AG10803 (cell line): ENCODE results near the gene RUBCN.
"Not testable (repeated sequence)": the region's sequence is repeated elsewhere in the genome, so short reads cannot be mapped to it uniquely, and the experiment has no call there.

Experiments used
- DNase-seq: peaks from one replicate; pipeline ENCODE4 v3.0.0; 2010; ENCODE audit warnings: low read depth
- H3K4me3 ChIP-seq: 2 replicates; pipeline ENCODE4 v1.5.1; 2011; ENCODE audit warnings: mild to moderate bottlenecking, low read length, control low read depth
- TF ChIP-seq, protein P1 (sequence below): conservative IDR thresholded peaks from 2 replicates; pipeline ENCODE4 v1.5.1; 2011; ENCODE audit warnings: mild to moderate bottlenecking, low read length, control low read depth, inconsistent platforms

Gene RUBCN

DNA sequence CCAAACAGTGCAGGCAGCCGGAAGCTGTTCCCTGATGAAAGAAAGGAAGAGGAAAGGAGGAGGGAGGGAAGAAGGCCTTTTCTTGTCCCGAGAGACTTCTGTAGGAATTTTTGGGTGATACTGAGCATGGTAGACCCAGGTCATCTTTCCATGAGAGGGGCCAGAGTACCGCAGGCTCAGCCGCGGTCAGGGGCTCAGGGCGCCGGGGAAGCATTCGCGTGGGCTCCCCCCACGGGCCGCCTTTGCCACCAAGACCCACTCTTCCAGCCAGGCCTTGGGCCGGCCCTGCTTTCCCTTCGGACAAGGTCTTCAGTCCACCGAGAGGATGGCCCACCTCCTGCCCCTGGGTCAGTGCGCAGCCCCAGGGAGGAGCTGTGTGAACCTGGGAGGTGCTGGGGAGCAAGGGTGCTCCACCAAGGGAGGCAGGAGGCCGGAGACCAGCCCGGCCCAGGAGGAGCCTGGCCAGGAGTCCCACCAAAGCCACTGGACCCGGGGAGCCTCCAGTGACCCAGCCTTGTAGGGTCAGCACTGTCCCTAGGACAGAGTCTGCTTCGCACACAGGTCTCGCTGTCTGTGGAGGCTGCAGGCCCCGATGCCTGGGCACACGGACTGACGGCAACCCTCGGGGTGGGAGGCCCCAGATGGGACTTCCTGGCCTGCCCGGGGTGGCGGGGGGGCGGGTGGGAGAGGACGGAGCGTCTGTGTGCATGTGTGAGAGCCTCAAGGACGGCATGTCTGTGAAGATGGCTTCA is 79.0 kb downstream of the RUBCN start:
- not testable (repeated sequence) for DNase-seq, H3K4me3 ChIP-seq

DNA sequence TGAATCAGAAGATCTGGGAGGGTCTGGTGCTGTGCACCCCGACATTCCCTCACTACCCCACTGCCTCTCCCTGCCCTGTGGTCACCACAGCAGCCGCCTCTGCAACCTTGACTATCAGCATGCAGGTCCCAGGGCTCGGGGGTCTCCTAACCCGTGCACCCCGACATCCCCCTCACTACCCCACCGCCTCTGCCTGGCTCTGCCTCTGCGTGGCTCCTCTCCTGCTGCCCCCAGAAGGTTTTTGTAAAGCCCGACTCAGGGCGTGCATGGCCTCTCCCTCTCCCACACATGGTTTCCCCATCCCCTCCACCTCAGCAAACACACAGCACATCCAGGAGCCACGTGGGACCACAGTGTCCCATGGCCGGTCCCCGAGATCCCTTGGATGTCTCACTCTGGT is 79.7 kb downstream of the RUBCN start:
- not testable (repeated sequence) for DNase-seq, H3K4me3 ChIP-seq

DNA sequence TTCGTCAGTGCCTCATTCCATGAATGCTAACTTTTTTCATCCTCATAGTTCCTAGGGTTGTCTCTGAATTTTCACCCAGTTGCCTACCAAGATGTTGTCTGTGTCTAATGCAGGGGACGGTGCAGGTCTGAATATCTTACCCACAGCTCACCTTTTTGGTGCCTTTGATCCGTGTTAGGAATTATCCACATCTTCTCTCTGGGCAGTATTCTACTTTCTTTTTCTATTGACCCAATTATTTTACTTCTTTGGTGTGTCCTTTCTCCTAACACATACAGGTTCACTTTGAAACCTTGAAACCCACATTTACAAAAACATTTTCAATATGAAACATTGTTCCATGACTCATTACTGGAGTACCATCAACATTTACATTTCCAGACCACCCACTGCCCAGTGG is 80.6 kb downstream of the RUBCN start:
- H3K4me3 ChIP-seq, DNase-seq: not testable (repeated sequence)

DNA sequence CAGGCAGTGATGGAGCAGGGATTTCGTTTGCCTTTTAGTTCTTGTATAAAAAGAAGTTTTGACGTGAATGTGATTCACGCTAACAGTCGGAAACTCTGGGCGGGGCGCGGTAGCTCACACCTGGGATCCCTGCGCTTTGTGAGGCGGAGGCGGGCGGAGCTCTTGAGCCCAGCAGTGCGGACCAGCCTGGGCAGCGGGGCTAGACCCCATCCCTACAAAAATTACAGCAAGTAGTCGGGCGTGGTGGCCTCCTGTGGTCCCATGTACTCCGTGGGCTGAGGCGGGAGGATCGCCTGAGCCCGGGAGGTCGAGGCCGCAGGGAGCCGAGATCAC is 81.7 kb downstream of the RUBCN start:
- not testable (repeated sequence) for DNase-seq, H3K4me3 ChIP-seq

DNA sequence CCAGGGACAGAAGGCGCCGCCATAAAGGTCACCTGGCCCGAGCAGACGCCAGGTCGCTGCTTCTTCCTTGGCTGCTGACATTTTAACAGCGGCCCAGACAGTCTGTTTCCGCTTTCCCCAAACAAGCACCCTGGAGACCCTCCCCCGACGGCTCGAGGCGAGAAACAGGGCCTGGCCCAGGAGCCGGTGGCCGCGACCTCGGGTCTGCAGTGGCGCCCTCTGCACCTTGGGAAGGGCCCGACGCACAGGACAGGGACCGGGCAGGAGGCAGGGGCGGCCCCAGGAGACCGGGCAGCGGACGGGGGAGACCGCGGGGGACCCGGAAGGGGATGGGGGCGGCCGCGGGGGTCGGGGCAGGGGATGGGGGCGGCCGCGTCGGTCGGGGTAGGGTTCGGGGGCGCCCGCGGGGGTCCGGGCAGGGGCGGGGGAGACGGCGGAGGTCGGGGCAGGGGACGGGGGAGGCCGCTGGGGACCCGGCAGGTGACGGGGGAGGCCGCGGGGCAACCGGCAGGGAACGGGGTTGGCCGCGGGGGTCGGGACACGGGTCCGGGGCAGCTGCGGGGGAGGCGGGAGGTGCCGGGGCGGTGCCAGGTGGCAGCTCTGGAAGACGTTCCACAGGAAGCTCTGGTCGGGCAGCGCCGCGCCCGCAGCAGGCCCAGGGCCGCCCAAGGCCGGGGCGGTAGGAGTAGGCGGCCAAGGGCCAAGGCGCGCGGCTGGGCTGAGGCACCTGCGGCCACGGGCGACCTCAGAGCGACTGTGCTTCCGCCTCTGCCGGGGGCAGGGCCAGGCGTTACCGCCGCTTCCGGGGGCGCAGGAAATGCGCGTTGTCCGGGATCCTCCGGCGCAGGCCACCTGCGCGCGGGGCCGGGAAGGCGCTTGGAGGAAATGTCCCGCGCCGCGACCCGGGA is 82.4 kb downstream of the RUBCN start:
- DNase-seq, H3K4me3 ChIP-seq: not testable (repeated sequence)

DNA sequence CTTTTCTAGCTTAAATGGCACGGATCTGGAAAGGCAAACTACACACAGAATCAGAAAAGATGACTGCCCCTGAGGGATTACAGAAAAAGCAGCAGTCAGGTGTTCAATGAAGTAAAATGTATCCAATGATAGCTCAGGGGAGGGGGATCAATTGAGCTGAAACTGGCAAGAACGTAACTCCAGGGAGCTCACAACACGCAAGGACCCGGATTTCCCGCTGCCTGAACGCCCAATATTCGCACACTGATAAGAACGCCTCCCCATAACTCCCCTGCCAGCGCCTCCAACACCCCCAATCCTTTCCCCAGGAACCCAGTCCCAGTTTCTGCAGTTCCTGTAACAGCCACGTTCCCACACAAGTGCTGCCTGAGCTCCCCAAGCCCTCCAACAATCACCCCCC is 83.8 kb downstream of the RUBCN start:
- not testable (repeated sequence) for DNase-seq, H3K4me3 ChIP-seq

DNA sequence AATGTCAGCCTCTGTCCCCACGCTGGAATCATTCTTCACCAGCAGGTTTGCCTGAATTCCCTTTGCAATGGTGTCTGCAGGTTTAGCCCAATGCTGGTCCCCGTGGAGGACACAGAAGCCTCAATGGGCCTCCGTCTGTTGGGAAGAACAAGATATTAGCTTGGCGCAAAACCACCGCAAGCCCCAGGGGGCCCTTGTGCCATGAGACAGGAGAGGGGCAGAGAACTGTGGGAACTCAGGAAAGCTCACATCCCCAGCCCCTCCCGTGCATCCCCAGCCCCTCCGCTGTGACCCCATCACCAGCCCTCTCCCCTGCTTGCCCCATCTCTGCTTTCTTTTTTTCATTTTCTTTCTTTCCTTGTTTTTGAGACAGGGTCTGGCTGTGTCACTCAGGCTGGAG is 89.1 kb downstream of the RUBCN start:
- not testable (repeated sequence) for H3K4me3 ChIP-seq, DNase-seq

DNA sequence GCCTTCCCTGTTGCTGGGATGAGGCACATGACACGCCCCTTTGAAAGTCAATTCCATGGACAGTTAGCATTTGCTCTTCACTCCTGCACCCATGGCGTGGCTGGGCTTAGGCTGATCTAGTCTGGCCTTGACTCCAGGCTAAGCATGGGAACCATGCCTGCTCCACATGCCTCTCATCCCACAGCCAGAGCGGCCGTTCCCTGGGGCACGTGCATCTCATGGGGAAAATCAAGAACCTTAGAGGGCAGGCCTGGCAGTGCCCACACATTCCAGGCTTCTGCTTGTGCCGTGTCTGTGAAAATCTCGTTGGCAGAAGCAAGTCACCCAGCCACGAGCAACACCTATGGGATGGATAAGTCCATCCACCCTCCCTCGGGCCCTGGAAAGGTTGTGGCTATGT is 89.5 kb downstream of the RUBCN start:
- not testable (repeated sequence) for H3K4me3 ChIP-seq, DNase-seq

DNA sequence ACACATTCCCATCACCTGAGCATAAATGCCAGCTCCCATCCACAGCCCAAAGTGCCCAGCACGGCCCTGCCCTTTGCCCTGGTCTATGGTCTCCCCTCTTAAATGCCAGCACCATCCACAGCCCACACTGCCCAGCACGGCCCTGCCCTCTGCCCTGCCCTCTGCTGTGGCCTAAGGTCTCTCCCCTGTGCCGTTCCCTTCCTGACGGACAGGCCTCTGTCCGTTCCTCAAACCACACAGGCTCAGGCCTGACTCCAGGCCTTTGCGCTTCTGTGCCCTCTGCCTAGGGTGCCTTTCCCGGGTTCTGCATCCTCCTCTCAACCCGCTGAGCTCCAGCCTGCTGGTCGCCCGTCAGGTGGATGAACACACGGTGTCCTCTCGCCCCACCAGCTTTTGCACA is 90.4 kb downstream of the RUBCN start:
- DNase-seq, H3K4me3 ChIP-seq: not testable (repeated sequence)

DNA sequence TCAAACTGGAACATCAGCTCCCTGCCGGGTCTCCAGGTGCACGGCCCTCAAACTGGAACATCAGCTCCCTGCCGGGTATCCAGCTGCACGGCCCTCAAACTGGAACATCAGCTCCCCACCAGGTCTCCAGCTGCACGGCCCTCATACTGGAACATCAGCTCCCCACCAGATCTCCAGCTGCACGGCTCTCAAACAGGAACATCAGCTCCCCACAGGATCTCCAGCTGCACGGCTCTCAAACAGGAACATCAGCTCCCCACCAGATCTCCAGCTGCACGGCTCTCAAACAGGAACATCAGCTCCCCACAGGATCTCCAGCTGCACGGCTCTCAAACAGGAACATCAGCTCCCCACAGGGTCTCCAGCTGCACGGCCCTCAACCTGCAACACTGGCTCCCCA is 99.1 kb downstream of the RUBCN start:
- not testable (repeated sequence) for H3K4me3 ChIP-seq, DNase-seq

DNA sequence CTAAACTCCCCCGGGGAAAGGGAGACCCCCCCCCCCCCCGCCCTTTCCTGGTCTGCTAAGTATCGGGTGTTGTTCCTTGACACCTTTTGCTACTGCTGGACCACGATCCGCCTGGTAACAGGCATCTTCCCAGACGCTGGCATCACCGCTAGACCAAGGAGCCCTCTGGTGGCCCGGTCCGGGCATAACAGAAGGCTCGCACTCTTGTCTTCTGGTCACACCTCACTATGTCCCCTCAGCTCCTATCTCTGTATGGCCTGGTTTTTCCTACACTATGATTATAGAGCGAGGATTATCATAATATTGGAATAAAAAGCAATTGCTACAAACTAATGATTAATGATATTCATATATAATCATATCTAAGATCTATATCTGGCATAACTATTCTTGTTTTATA is 104.7 kb downstream of the RUBCN start:
- not testable (repeated sequence) for DNase-seq, H3K4me3 ChIP-seq
- TF ChIP-seq, protein P1, sequence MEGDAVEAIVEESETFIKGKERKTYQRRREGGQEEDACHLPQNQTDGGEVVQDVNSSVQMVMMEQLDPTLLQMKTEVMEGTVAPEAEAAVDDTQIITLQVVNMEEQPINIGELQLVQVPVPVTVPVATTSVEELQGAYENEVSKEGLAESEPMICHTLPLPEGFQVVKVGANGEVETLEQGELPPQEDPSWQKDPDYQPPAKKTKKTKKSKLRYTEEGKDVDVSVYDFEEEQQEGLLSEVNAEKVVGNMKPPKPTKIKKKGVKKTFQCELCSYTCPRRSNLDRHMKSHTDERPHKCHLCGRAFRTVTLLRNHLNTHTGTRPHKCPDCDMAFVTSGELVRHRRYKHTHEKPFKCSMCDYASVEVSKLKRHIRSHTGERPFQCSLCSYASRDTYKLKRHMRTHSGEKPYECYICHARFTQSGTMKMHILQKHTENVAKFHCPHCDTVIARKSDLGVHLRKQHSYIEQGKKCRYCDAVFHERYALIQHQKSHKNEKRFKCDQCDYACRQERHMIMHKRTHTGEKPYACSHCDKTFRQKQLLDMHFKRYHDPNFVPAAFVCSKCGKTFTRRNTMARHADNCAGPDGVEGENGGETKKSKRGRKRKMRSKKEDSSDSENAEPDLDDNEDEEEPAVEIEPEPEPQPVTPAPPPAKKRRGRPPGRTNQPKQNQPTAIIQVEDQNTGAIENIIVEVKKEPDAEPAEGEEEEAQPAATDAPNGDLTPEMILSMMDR = peak; percentile 40

DNA sequence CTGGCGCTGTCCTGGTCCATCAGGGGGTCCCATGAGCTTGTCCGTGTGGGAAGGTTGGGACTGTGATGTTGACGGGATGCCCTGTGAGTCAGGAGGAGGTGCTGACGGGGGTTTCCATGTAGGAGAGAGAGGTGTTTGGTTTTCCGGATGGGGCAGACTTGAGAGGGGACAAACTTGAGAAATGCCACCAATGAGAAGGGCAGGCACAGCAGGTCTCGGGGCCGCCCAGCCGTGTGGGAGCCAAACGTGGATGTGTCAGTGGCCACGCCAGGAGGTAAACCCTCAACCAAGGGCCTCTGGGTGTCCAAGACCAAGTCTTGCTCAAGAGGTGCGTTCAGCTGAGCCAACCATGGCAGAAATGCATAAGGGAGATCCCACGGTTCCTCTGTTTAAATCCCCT is 105.9 kb downstream of the RUBCN start:
- not testable (repeated sequence) for H3K4me3 ChIP-seq, DNase-seq

DNA sequence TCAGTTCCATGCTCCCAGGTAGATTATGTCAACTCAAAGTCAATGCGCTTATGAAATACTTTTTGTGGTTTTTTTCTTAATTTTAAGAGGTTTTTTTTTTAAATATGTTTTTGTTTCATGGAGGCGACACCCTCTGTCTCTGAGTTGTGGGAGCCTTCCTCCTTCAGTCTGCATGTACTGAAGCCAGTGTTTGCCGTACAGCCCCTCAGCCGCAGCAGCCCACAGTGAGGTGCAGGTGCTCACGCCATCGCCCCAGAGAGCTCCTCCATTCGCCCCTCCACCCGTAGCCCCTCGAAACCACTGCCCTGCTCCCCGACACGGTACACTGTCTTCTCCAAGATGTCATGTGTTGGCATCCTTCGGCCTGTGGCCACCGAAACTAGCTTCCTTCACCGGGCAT is 107.4 kb downstream of the RUBCN start:
- not testable (repeated sequence) for H3K4me3 ChIP-seq, DNase-seq

DNA sequence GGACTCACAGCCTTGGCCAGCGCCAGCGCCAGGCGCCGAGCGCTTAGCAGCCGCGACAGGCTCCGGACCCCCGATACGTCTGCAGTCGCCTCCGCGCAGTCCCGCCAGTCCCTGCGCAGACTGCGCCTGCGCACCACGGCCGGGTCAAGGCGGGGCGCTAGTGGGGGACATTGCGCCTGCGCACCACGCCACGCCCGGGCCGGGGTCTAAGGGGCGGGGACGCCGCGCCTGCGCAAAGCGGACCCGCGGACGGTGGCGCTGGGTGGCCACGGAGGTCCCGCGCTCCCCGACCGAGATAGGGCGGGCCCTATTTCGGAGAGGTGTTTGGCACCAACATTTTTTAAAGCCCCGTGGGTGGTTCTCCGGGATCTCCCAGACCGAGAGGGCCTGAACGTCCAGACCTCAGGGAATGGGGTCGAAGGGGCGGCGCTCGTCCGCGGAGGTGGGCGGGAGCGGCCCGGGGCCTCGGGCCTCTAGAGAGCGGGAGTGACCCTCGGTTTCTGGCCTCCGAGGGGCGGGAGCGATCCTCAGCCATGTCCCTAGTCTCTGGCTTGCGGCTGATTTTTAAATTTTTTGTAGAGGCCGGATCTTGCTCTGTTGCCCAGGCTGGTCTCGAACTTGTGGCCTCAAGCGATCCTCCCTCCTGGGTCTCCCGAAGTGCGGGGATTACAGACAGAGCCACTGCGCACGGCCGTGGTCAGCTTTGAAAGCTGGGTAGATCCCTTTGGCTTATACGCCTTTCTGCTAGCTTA is 108.8 kb downstream of the RUBCN start:
- peak; percentile 54 for DNase-seq
- H3K4me3 ChIP-seq = peak overlapping the region; percentile 64

DNA sequence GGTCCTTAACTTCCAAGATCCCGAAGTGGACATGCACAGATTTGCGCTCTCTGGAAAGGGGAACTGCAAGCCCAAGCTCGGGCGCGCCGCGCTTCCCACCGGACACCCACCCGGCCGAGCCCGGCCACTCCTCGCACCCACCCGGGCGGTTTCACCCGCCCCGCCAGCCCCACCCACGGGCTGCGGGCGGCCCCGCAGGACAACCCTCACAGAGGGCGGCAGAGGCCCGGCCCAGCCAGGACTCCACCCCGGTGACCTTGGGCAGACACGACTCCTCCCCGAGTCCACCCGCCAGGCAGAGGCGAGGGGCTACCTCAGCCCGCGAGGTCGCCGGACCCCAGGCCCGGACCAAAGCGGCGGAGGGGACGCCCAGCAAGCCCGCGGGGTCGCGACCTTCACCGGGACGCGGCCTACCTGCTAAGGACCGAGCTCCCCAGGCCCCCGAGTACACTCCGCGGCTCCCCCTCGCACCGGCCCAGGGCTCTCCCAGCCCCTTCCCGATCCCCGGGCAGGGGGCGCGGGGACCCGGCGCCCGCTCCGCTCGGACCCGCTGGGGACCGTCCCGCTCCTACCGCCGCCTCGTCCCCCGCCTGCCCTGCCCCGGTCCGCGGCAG is 109.4 kb downstream of the RUBCN start:
- peak overlapping the region; percentile 64 for H3K4me3 ChIP-seq
- DNase-seq = not testable (repeated sequence)

DNA sequence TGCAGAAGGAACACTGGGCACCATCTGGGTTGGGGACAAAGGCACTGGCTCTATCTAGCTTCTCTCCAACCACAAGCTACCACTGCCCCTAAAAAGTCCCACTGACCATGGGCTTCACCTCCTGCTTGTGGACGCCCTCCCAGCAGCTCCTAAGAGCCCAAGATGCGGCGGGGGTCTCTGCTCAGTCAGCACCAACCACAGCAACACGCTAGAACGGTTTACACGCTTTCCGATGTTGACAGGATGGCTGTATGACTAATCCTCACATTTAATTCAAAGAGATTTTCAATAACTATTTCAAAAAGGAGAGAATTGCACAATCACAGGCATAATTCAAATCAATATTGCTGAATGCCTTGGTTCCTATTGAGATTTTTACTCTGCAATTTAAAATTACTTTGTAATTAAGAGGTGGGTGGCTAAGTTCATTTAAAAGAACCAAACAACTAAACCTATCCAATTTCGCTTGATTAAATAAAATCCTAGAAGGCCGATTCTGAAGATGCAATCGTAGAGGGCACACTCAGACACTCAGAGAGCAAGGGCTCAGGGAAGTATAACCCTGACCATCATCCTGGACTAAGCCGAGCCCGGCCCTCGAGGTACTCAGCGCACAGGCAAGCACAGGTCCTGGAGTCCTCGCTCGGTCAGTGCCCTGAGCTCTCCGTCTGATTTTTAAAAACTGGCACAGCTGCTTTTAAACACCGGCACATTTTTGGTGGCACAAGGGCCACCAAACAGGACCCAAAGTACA is 110.1 kb downstream of the RUBCN start:
- not testable (repeated sequence) for DNase-seq
- H3K4me3 ChIP-seq = peak overlapping the region; percentile 51

DNA sequence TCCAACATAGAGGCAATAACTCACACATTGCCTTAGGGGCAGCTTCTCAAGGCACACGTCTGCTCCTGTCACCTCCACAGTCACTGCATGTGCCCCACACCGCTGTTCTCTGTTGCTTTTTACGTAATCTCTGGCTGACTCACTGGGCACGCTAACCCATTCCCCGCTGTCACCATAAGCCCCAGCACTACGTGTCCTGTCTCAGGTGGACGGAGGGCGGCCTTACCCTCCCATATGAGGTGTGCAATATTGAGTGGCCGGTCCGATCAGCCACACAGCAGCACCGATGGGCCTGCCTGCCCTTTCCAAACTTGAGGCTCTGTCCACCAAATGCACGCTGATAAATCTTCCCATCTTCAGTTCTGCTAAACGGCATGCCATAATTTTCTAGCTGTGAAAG is 115.2 kb downstream of the RUBCN start:
- DNase-seq = not testable (repeated sequence)

More for the DNA sequence above, 115.2 kb downstream of the RUBCN start:
- not testable (repeated sequence) for H3K4me3 ChIP-seq
